WERI-Rb-1 (cell line): ENCODE measurements around the gene PLCXD3.

ENCODE experiments used
- DNase-seq: peaks from one replicate; pipeline ENCODE4 v3.0.0-alpha.2; 2020
- H3K27ac ChIP-seq: fragments of 250-450 bp; sonication (Bioruptor Pico); 2 replicates; pipeline ENCODE4 v1.5.1; 2020; ENCODE audit warnings: mild to moderate bottlenecking, moderate library complexity
- H3K27me3 ChIP-seq: fragments of 250-450 bp; sonication (Bioruptor Pico); 2 replicates; pipeline ENCODE4 v1.5.1; 2021; ENCODE audit warnings: mild to moderate bottlenecking, low read depth, moderate library complexity; ENCODE audit not compliant: insufficient read depth, severe bottlenecking
- H3K36me3 ChIP-seq: fragments of 250-450 bp; sonication (Bioruptor Pico); 2 replicates; pipeline ENCODE4 v1.5.1; 2020; ENCODE audit warnings: mild to moderate bottlenecking, moderate library complexity
- H3K4me3 ChIP-seq: 2 replicates; pipeline ENCODE4 v1.5.1; 2011; ENCODE audit warnings: low read depth, mild to moderate bottlenecking, control low read depth, low read length
- H3K9me3 ChIP-seq: fragments of 250-450 bp; sonication (Bioruptor Pico); 2 replicates; pipeline ENCODE4 v1.5.1; 2021; ENCODE audit warnings: mild to moderate bottlenecking, moderate library complexity; ENCODE audit not compliant: severe bottlenecking
- CTCF ChIP-seq: IDR thresholded peaks from 2 replicates; pipeline ENCODE4 v1.5.1; 2011; ENCODE audit warnings: low read depth, mild to moderate bottlenecking, control low read depth, inconsistent platforms, low read length

PLCXD3 gene

DNA sequence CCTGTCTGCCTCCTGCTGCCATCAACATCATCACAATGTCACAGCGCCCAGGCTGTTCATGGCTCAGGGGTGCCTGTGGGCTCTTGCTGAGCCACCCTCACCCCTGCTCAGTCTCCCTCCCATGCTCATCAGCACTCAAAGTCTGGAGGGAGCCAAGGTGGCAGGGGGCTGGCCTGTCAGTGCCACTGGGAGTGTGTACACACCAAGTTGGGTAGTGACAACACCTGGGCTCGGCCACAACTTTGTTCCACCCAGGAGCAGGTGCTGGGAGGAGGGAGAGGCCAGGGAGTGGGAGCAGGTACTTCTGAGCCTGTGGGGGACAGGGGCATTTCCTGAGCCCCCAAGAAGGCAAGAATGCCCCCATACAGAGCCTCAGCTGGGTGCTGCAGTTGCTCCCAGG, 219.6 kb downstream of the PLCXD3 start:
- no peaks in the 10 kb centered on the region for H3K36me3 ChIP-seq
- no peak for TF ChIP-seq CTCF
- H3K27ac ChIP-seq = no peak overlapping the region
- no peak for DNase-seq
- H3K9me3 ChIP-seq = no peaks in the 10 kb centered on the region
- no peak overlapping the region for H3K4me3 ChIP-seq
- peaks cover 2% of the 10 kb centered on the region for H3K27me3 ChIP-seq

DNA sequence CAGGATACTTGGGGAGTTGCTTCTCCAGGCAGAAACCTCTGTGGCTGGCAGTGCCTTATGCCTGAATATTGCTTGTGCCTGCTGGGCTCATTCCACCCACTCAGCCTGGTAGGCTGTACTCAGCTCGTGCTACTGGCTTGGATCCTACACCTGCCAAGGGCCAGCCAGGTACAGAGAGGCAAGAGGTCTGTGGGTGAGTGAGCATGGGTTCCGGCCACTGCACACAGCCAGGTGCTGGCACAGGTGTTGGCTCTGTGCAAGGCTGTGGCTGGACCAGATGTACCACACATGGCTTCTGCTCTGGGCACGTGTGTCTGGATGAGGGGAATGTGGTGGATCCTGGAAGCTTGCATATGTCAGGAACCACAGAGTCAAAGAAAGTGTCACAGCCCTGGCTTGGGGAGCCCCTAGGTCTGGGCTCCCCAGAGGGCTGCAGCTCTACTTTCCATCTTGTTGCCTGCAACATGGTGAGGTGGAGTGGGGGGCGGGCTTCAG, 220.4 kb downstream of the PLCXD3 start:
- no peak for TF ChIP-seq CTCF

DNA sequence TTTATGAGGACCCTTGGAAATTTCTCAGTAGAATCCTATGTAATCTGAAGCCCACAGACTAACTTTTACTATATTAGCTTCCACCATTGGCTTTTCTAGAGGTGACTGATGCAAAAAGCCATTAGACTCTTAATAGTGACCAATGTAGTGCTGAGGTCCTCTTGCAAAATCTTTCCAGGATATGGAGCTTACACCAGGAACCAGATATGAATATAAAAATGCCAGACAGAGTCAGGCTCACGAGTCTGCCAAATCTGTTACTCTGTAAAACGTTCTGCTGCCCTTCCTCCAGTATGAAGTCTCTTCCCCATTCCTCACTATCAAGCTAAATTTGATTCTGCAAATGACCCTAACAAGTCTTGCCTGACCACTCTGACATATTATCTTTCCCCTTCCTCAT, 223.7 kb downstream of the PLCXD3 start:
- H3K36me3 ChIP-seq = no peaks in the 10 kb centered on the region
- H3K9me3 ChIP-seq = no peaks in the 10 kb centered on the region
- H3K27me3 ChIP-seq = peaks cover 3% of the 10 kb centered on the region
- H3K27ac ChIP-seq = no peak overlapping the region
- H3K4me3 ChIP-seq = no peak overlapping the region
- DNase-seq = no peak
- no peak for TF ChIP-seq CTCF

More for the DNA sequence above, 220.4 kb downstream of the PLCXD3 start:
- Histone ChIP-seq H3K9me3 (no peaks in the 10 kb centered on the region), H3K36me3 (no peaks in the 10 kb centered on the region), H3K27ac (no peak overlapping the region), H3K27me3 (peaks cover 5% of the 10 kb centered on the region), H3K4me3 (no peak overlapping the region)
- no peak for DNase-seq

DNA sequence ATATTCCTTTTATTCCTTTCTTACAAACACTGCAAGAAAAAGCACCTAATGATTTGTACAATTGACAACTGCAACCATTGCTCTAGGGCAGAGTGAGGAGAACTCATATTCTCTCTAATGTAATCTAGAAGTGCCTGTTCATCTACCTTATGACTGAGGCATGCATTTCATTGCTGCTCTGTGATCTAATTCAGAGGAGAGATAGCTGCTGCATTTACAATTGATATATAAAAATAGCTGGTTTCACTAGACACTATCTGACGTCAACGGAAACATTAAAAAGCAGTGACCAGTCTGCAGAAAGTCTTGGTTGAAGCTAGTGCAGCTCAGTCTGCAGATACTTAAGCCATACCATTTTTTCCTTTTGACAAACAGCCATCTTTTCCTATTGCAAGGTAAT, 224.2 kb downstream of the PLCXD3 start:
- no peak for TF ChIP-seq CTCF
- Histone ChIP-seq H3K27me3 (peaks cover 3% of the 10 kb centered on the region), H3K9me3 (no peaks in the 10 kb centered on the region), H3K27ac (no peak overlapping the region), H3K4me3 (no peak overlapping the region), H3K36me3 (no peaks in the 10 kb centered on the region)
- DNase-seq = no peak

DNA sequence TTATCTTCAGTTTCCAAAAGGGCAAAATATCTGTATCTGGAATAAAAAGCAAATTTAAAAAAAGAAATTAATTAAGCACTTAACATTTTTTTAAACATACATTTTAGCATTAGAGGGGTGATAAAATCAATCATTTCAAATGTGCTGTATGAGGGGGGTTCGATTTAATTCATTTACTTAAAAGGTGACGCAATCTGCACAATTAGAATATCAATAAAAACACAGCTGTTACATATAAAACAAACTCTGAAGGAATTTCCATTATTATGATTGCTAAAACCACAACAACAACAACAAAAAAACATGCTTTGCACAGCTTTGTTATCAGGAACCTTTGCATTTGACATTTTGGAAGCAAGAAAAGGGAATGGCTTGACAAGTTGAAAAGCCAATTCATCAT, 225.5 kb downstream of the PLCXD3 start:
- Histone ChIP-seq H3K27ac (no peak overlapping the region), H3K27me3 (peaks cover 3% of the 10 kb centered on the region), H3K9me3 (no peaks in the 10 kb centered on the region), H3K36me3 (no peaks in the 10 kb centered on the region), H3K4me3 (no peak overlapping the region)
- no peak for DNase-seq
- TF ChIP-seq CTCF = no peak

- Histone ChIP-seq H3K9me3 (no peaks in the 10 kb centered on the region), H3K4me3 (no peak overlapping the region), H3K27ac (no peak overlapping the region), H3K36me3 (no peaks in the 10 kb centered on the region), H3K27me3 (peaks cover 6% of the 10 kb centered on the region)
- no peak for DNase-seq
- TF ChIP-seq CTCF = no peak
These were observed 229.1 kb downstream of the PLCXD3 start for GRCh38 chr5:41281215-41281810.
